A673 (cell line): ENCODE results near the gene TCL1B. TPM values are rescaled to one million over a fixed set of nuclear protein-coding genes. Genes with fewer than 3 reads are reported as not detected.

Experiments
- BruUV-seq: library from RNA; stranded (reverse); fragments of 400-500 nt; replicated peaks from 2 replicates; lab custom pipeline; 2021; lab: Mats Ljungman, UMichigan
- CTCF ChIA-PET: fragments of 300-600 bp; sonication (Branson Sonifier 250); formaldehyde crosslinking; loops from one replicate; lab custom pipeline; 2022; ENCODE audit warnings: antibody characterized with exemption; lab: Charles Lee
- POLR2A ChIA-PET: fragments of 300-600 bp; sonication (Branson Sonifier 250); formaldehyde crosslinking; loops from one replicate; lab custom pipeline; 2022; ENCODE audit warnings: antibody characterized with exemption; ENCODE audit not compliant: low non-redundant PET; lab: Charles Lee
- DNase-seq: peaks from one replicate; pipeline ENCODE4 v3.0.0-alpha.2; 2015; ENCODE audit warnings: low spot score
- H3K27ac ChIP-seq: fragments of 200-600 bp; sonication (generic); 2 replicates; pipeline ENCODE4 v1.5.1; 2016; ENCODE audit warnings: mixed run types, low read depth, mild to moderate bottlenecking, mixed read lengths, antibody characterized with exemption, low read length; ENCODE audit not compliant: poor library complexity, severe bottlenecking
- H3K27me3 ChIP-seq: fragments of 200-600 bp; sonication (generic); replicated peaks from 2 replicates; pipeline ENCODE4 v1.6.1; 2017; ENCODE audit warnings: mixed run types, low read depth, mild to moderate bottlenecking, mixed read lengths, antibody characterized with exemption, low read length; ENCODE audit not compliant: insufficient read depth, poor library complexity
- H3K36me3 ChIP-seq: fragments of 200-600 bp; sonication (generic); 2 replicates; pipeline ENCODE4 v1.6.1; 2016; ENCODE audit warnings: mixed run types, mild to moderate bottlenecking, mixed read lengths, antibody characterized with exemption, low read length; ENCODE audit not compliant: insufficient read depth, poor library complexity, severe bottlenecking
- H3K4me1 ChIP-seq: fragments of 200-600 bp; sonication (generic); 2 replicates; pipeline ENCODE4 v1.6.1; 2017; ENCODE audit warnings: mixed run types, mild to moderate bottlenecking, mixed read lengths, antibody characterized with exemption, low read length; ENCODE audit not compliant: insufficient read depth, poor library complexity, severe bottlenecking
- H3K4me3 ChIP-seq: fragments of 200-600 bp; sonication (generic); 2 replicates; pipeline ENCODE4 v1.5.1; 2016; ENCODE audit warnings: low read depth, mixed run types, mild to moderate bottlenecking, mixed read lengths, low read length; ENCODE audit not compliant: poor library complexity, severe bottlenecking
- H3K9me3 ChIP-seq: fragments of 200-600 bp; sonication (generic); 2 replicates; pipeline ENCODE4 v1.6.1; 2016; ENCODE audit warnings: mixed run types, low read depth, mild to moderate bottlenecking, mixed read lengths, antibody characterized with exemption, low read length; ENCODE audit not compliant: poor library complexity, severe bottlenecking
- CTCF ChIP-seq: fragments of 300-800, 200-600 bp; sonication (generic); conservative IDR thresholded peaks from 2 replicates; pipeline ENCODE4 v1.5.1; 2017; ENCODE audit warnings: low read depth, mild to moderate bottlenecking, antibody characterized with exemption, low read length, moderate library complexity, mixed read lengths
- EZH2 ChIP-seq: fragments of 200-600 bp; sonication (generic); IDR thresholded peaks from 2 replicates; pipeline ENCODE4 v1.6.1; 2017; ENCODE audit warnings: borderline replicate concordance, low read depth, mild to moderate bottlenecking, mixed read lengths, antibody characterized with exemption, low read length; ENCODE audit not compliant: poor library complexity, severe bottlenecking
- intact Hi-C: fragments of 100-400 bp; cut with micrococcal nuclease; formaldehyde crosslinking; loops from one replicate; pipeline ENCODE4 v1.10.0; 2022; ENCODE audit not compliant: unreplicated experiment
- total RNA-seq: library from RNA; stranded (reverse); gene quantifications from 2 replicates; pipeline ENCODE4 v1.2.3, GENCODE V29; 2021

TCL1B gene
- total RNA-seq, 1 experiment from 2014 or later: 1.1 TPM

DNA sequence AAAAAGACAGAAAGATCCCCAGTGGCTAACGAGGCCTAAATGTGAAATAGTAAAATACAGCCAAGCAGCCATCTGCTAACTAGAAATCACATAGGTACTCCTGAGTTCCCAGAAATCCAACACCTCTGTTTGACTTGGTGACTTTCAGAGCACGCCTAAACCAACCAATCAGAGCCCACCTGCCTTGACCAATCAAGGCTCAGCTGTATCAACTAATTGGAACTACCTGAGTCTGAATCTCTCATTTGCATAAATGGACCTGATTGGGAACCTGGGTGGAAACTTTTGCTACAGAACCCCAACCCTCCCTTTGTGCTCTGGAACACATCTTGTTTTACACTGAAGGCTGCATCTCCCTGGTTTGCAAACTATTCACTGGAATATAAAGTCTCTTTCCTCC is 5.1 kb upstream of the TCL1B start:
- intact Hi-C loops: loop anchor here (5.0 kb wide), 1 partner anchor 119 kb away; no protein-coding TSS in a partner anchor
- TF ChIP-seq EZH2: no peak
- TF ChIP-seq CTCF: no peak
- H3K36me3 ChIP-seq: no peaks in the 10 kb centered on the region
- H3K4me3 ChIP-seq: no peak overlapping the region
- peaks cover 9% of the 10 kb centered on the region for H3K4me1 ChIP-seq
- no peaks in the 10 kb centered on the region for H3K9me3 ChIP-seq
- no peak for DNase-seq
- H3K27me3 ChIP-seq: no peaks in the 10 kb centered on the region
- BruUV-seq: no TSS peak
- CTCF ChIA-PET: no interaction called here
- POLR2A ChIA-PET: no interaction called here
- no peak overlapping the region for H3K27ac ChIP-seq

GRCh38 chr14:95683793-95684192 is 2.4 kb upstream of the TCL1B start:
- Histone ChIP-seq H3K4me1 (peaks cover 9% of the 10 kb centered on the region), H3K36me3 (no peaks in the 10 kb centered on the region), H3K27me3 (no peaks in the 10 kb centered on the region), H3K4me3 (no peak overlapping the region), H3K9me3 (no peaks in the 10 kb centered on the region), H3K27ac (no peak overlapping the region)
- intact Hi-C loops: loop anchor here (1.0 to 5.0 kb wide), 2 partner anchors 74 to 121 kb away; no protein-coding TSS in a partner anchor
- POLR2A ChIA-PET: no interaction called here
- TF ChIP-seq CTCF (peak; percentile 90), EZH2 (no peak)
- peak; percentile 64 for DNase-seq
- CTCF ChIA-PET: no interaction called here
- no TSS peak for BruUV-seq

DNA sequence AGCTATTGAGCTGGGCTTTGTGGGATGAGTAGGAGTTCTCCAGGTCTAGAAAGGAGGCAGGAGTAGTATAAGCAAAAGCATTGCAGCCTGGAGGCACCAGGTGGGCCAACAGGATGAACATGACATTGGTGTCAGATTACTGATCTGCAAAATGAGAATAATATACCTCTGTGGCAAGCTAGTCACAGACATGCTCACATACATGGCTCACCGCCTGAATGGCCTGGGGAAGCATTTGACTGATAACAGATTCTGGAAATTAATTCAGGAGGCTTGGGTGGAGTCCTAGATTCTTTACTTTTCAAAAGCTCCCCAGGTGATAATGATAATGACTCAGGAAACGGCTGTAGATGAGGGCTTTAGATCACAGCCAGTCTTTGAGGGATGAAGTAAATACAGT is 709 bp downstream of the TCL1B start:
- Histone ChIP-seq H3K9me3 (no peaks in the 10 kb centered on the region), H3K27ac (no peak overlapping the region), H3K27me3 (no peaks in the 10 kb centered on the region), H3K4me1 (no peaks in the 10 kb centered on the region), H3K36me3 (no peaks in the 10 kb centered on the region), H3K4me3 (no peak overlapping the region)
- intact Hi-C loops: no loop called here
- no peak for TF ChIP-seq EZH2
- TF ChIP-seq CTCF: no peak
- DNase-seq: no peak
- ChIA-PET CTCF (no interaction called here), POLR2A (no interaction called here)
- no TSS peak for BruUV-seq
